Keratinocyte (primary cell): ENCODE results near the gene MINDY4.

Experiments
- EZH2 ChIP-seq: IDR thresholded peaks from one replicate; pipeline ENCODE4 v1.6.1; 2012; ENCODE audit warnings: inconsistent platforms, mild to moderate bottlenecking, low read length, moderate library complexity
- TF ChIP-seq, protein P1 (sequence below), 3 experiments: IDR thresholded peaks in 1 of 3; conservative IDR thresholded peaks in 1 of 3; optimal IDR thresholded peaks in 1 of 3; 2 replicates in 2 of 3; 3 replicates in 1 of 3; pipeline versions ENCODE3 to v1.5.1; 2011; ENCODE audit warnings: low read length in 3 of 3, mild to moderate bottlenecking in 3 of 3, moderate library complexity in 2 of 3, control low read depth in 1 of 3, inconsistent platforms in 1 of 3; ENCODE audit not compliant: insufficient read depth in 2 of 3; ENCODE audit errors: extremely low read depth in 1 of 3

DNA sequence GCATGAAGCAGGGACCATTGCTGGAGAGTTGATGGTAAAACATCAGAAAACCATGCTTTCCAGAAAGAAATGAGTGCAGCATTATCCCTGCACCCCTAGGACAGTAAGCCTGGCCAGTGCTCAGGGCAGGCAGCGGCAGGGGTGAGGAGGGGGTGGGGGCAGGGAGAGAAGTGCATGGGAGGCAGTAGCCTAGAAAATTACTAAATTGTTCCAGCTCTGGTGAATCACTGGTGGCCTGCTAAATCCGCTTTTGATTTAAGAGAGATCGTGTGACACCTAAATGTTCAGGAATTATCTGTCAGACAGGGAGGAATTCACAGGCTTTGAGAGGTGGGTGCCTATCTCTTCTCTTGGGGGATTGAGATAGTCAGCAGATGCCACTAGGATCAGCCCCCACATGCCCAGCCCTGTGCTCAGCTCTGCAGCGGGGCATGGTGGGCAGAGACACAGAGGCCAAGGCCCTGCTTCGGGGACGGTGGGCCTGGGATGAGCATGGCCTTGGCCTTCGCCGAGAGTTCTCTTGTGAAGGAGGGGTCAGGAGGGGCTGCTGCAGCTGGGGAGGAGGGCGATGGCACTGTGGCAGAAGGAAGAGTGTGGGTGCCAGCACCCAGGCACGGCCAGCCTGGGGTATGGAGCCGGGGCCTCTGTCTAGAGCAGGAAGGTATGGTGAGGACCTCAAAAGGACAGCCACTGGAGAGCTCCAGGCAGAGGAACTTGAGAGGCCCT is 135.5 kb downstream of the MINDY4 start:
- TF ChIP-seq, protein P1, sequence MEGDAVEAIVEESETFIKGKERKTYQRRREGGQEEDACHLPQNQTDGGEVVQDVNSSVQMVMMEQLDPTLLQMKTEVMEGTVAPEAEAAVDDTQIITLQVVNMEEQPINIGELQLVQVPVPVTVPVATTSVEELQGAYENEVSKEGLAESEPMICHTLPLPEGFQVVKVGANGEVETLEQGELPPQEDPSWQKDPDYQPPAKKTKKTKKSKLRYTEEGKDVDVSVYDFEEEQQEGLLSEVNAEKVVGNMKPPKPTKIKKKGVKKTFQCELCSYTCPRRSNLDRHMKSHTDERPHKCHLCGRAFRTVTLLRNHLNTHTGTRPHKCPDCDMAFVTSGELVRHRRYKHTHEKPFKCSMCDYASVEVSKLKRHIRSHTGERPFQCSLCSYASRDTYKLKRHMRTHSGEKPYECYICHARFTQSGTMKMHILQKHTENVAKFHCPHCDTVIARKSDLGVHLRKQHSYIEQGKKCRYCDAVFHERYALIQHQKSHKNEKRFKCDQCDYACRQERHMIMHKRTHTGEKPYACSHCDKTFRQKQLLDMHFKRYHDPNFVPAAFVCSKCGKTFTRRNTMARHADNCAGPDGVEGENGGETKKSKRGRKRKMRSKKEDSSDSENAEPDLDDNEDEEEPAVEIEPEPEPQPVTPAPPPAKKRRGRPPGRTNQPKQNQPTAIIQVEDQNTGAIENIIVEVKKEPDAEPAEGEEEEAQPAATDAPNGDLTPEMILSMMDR (optimal IDR thresholded peaks at IDR 0.05 in 1 of 3, IDR thresholded peaks at IDR 0.05 in 1 of 3, conservative IDR thresholded peaks at IDR 0.05 in 1 of 3; ENCODE audit: extremely low read depth in 1 of 3, insufficient read depth in 2 of 3, low read length in 3 of 3), result no peak
- TF ChIP-seq EZH2, result no peak
